Measurements from ENCODE around the gene EPPIN.
"Not testable (repeated sequence)": the region's sequence is repeated elsewhere in the genome, so short reads cannot be mapped to it uniquely, and the experiment has no call there.

The EPPIN gene

GRCh38 chr20:45547206-45547770 lies at the start of gene EPPIN:
TSS of gene EPPIN (minus strand) at chr20:45547401. CDS start at chr20:45547357, 44 bp downstream.
- DNase-seq (ENCODE audit: low read depth in 2 of 2): no peak

- no peak for DNase-seq (ENCODE audit: low read depth in 2 of 2)
Observed at GRCh38 chr20:45595235-45595634, 48.0 kb upstream of the EPPIN start.

- no peak for DNase-seq (ENCODE audit: low read depth in 2 of 2)
Observed at GRCh38 chr20:45593498-45593897, 46.3 kb upstream of the EPPIN start.

DNA sequence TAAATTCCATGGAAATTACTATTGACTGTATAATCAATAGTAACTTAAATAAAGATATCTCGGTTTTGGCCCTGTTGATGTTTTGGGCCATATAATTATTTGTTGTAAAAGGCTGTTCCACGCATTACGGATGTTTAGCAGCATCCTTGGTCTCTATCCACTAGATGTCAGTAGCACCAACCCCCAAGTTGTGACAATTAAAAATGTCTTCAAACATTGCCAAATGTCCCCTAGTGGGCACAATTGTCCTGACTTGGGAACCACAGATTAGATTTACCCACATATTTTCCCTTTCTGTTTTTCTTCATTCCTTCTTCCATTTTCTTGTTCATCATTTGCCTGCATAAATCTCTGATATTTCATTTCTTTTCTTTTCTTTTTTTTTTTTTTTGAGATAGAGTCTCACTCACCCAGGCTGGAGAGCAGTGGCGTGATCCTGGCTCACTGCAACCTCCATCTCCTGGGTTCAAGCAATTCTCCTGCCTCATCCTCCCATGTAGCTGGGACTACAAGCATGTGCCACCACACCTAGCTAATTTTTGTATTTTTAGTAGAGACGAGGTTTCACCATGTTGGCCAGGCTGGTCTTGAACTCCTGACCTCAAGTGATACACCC lies 45.5 kb upstream of the EPPIN start:
- peak in 1 of 2 donors; percentile 1 for DNase-seq (ENCODE audit: low read depth in 2 of 2)

- DNase-seq (ENCODE audit: low read depth in 2 of 2): no peak
Observed at GRCh38 chr20:45589725-45590124, 42.5 kb upstream of the EPPIN start.

GRCh38 chr20:45588800-45589199 lies 41.6 kb upstream of the EPPIN start:
- DNase-seq (ENCODE audit: low read depth in 2 of 2): no peak

DNA sequence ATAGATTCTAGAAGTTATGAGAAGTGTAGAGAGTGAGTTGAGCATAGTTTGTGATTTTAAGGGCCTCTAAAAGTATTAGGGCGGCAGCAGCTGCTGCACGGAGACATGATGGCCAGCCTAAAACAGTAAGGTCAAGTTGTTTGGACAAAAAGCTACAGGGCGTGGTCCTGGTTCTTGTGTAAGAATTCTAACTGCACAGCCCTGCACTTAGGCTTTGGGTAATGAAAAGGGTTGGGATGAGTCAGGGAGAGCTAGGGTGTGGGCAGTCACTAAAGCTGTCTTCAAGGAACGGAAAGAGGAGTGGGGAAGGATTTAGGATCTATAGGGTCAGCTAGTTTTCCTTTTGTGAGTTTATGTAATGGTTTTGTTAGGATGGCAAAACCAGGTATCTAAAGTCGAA lies 38.8 kb upstream of the EPPIN start:
- DNase-seq (ENCODE audit: low read depth in 2 of 2): not testable (repeated sequence)

- DNase-seq (ENCODE audit: low read depth in 2 of 2): not testable (repeated sequence)
Observed at GRCh38 chr20:45584294-45584693, 37.1 kb upstream of the EPPIN start.

- DNase-seq (ENCODE audit: low read depth in 2 of 2): no peak
Observed at GRCh38 chr20:45583502-45583901, 36.3 kb upstream of the EPPIN start.

GRCh38 chr20:45581702-45582101 lies 34.5 kb upstream of the EPPIN start:
- DNase-seq (ENCODE audit: low read depth in 2 of 2): no peak

DNA sequence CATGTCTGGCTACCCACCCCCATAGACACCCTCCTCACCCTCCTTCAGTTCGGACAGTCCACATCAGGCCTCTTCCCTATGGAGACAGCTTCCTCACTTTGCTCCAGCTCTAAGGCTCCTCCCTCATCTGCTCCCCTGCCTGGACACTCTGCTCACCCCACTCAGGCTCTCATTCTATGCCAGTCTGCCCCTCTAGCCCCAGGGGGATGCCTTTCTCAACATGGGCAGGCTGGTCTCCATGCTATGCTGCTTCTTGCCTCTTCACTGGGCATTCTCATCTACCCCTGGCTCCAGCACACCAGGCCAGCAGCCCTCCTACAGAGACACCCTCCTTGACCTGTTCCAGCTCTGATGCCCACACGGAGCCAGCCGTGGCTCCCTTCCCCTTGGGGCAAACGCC lies 32.0 kb upstream of the EPPIN start, which contains the start of gene WFDC8:
Gene WFDC8 (minus strand): TSS at position 101 of the 400 bp plus-strand sequence. CDS start 37 bp downstream, at position 64.
- no peak for DNase-seq (ENCODE audit: low read depth in 2 of 2)

DNA sequence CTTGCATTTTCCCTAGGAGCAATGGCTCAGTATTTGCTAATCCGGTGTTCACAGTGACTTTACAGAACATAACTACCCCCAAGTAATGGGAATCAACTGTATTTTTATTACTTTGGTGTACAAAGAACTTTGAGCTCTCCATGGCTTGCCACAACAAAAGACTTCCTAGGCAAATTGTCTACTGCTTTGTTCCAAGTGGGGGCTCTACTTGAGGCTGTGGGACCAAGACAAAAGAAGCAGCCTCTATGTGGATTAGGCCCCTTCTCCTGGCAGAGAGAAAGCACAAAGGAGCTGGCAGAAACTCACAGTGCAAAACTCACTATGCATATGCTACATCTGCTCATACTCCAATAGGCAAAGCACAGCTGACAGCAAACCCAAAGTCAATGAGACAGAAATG lies 31.0 kb upstream of the EPPIN start:
- no peak for DNase-seq (ENCODE audit: low read depth in 2 of 2)

DNA sequence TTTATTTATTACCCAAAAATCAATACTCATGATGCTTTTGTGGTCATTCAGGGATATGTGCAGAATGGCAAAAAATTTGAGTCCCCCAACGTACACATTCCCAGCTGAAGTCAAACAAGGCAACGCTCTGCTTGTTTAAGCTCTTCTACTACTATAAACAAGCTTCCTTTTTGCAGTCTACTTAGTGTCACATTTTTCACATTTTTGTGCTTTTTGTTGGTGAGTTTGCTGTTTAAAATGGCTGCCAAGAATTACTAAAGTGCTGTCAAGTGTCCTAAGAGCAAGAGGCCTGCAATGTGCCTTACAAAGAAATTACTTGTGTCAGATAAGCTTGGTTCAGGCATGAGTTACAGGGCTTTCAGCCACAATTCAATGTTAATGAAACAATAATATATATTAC lies 29.8 kb upstream of the EPPIN start:
- no peak for DNase-seq (ENCODE audit: low read depth in 2 of 2)

GRCh38 chr20:45575931-45576330 lies 28.7 kb upstream of the EPPIN start:
- no peak for DNase-seq (ENCODE audit: low read depth in 2 of 2)

GRCh38 chr20:45569650-45570049 lies 22.4 kb upstream of the EPPIN start:
- DNase-seq (ENCODE audit: low read depth in 2 of 2): not testable (repeated sequence)

GRCh38 chr20:45564760-45565276 lies 17.6 kb upstream of the EPPIN start:
- DNase-seq (ENCODE audit: low read depth in 2 of 2): no peak

- no peak for DNase-seq (ENCODE audit: low read depth in 2 of 2)
Observed at GRCh38 chr20:45555198-45555597, 8.0 kb upstream of the EPPIN start.

GRCh38 chr20:45552456-45552855 lies 5.3 kb upstream of the EPPIN start:
- DNase-seq (ENCODE audit: low read depth in 2 of 2): no peak

- no peak for DNase-seq (ENCODE audit: low read depth in 2 of 2)
Observed at GRCh38 chr20:45550765-45551164, 3.6 kb upstream of the EPPIN start.

DNA sequence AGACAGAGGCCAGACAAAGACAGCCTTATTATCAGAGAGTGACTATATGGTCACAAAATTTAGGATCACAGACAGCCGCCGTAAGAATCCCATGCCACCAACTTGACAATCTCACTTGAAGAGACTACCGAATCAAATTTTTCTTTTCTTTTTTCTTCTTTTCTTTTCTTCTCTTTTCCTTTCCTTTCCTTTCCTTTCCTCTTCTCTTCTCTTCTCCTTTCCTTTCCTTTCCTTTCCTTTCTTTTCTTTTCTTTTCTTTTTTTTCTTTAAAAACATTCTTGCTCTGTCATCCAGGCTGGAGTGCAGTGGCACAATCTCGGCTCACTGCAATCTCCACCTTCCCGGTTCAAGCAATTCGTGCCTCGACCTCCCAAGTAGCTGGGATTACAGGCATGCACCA lies 1.2 kb upstream of the EPPIN start:
- no peak for DNase-seq (ENCODE audit: low read depth in 2 of 2)

- DNase-seq (ENCODE audit: low read depth in 2 of 2): no peak
Observed at GRCh38 chr20:45545754-45546453, 1.3 kb downstream of the EPPIN start.

DNA sequence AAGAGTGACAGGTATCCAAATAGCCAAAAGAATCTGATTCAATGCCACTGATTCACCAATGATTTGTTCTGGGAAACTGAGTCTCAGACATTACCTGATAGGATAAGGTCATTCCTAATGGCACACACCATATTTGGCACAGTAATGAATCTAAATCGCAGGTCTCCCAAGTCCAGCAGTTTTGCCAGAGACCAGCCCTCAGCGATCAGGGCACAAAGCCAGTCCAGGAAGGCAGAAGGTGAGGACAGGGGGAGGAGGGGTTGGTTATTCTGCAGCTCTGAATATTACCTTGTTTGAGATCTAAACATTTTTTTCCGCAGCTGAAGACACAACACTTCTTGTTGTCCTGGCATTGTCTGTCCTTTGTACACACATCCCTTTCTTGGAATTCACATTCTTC lies 1.9 kb downstream of the EPPIN start:
- no peak for DNase-seq (ENCODE audit: low read depth in 2 of 2)

DNA sequence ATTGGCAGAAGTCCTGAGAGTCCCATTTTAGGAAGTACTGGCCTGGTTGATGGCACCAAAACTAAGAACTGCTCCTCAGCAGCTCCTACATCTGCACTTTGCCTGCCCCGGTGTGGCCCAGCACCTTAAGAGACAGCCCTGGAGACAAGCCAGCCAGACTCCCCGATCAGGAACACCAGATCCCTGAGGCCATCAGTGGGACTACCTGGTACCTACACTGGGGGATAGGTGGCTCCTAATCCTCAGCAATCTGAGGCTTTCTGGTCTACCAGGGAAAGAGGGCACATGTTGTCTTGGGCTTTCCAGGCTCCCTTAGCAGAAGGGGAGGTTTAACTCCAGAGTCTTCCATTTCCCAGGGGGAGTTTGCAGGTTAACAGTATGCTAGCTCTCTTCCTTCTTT lies 7.8 kb downstream of the EPPIN start, which contains the start of gene WFDC6:
Gene WFDC6 (minus strand): TSS at position 101 of the 400 bp plus-strand sequence. CDS start 75 bp downstream, at position 26.
- DNase-seq (ENCODE audit: low read depth in 2 of 2): no peak
